HUES64 (cell line): Measurements from ENCODE around the gene FBXO4.

ENCODE experiments used
- H3K27ac ChIP-seq: 2 replicates; pipeline ENCODE4 v1.7.0; 2013; ENCODE audit warnings: low read depth, low read length, inconsistent platforms
- H3K27me3 ChIP-seq: 2 replicates; pipeline ENCODE4 v1.6.1; 2013; ENCODE audit warnings: mild to moderate bottlenecking, low read length; ENCODE audit not compliant: insufficient read depth
- H3K36me3 ChIP-seq: 2 replicates; pipeline ENCODE4 v1.6.1; 2013; ENCODE audit warnings: mild to moderate bottlenecking, low read length; ENCODE audit not compliant: insufficient read depth
- H3K4me1 ChIP-seq: 2 replicates; pipeline ENCODE4 v1.6.1; 2013; ENCODE audit warnings: mild to moderate bottlenecking, low read length, moderate library complexity; ENCODE audit not compliant: insufficient read depth
- H3K4me3 ChIP-seq: 2 replicates; pipeline ENCODE4 v1.5.1; 2013; ENCODE audit warnings: mild to moderate bottlenecking, low read length, moderate library complexity
- H3K9ac ChIP-seq: 2 replicates; pipeline ENCODE4 v1.6.1; 2013; ENCODE audit warnings: mild to moderate bottlenecking, low read depth, low read length
- H3K9me3 ChIP-seq: 2 replicates; pipeline ENCODE4 v1.6.1; 2013; ENCODE audit warnings: low read depth, low read length; ENCODE audit not compliant: insufficient read depth
- WGBS: fragments of 150-250, 120-280 bp; methylation state at CpG from one replicate; pipeline ENCODE4 v1.1.7; 2013; ENCODE audit warnings: missing lambda C conversion rate; 5-methylcytosine and 5-hydroxymethylcytosine counted together

FBXO4 gene

DNA sequence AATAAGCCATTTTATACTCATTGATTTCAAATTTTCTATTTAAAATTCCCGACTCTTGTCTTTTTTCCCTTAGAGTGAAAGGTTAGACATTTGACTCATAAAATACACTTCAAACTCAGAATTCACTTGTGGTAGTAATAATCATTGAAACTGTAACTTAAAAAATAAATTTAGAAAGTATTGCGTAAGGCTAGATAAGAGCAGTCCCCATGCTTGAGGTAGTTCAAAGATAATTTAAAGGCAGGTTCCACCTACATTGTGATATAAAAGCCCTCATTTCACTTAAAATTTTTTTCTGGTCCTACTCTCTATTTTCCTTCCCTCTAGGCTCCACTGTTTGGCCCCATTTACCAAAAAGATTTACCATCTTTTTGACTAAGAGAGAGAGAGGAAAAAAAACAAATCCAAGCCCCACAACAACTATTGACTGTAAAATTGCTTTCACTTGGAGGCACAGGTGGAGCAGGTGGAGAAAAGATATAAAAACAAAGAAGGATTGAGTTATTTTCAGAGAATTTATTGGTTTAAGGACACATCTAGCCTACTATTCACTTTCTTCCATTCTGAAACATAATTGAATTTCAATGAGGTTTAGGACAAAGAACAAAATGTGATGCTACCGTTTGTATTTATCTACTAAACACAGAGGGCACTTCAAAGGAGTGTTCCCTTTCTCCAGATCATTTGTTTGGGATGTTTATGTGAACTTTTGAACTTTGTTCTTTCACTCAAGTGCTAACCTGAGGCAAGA, 61.0 kb downstream of the FBXO4 start:
- no peaks in the 10 kb centered on the region for H3K4me1 ChIP-seq
- no peaks in the 10 kb centered on the region for H3K36me3 ChIP-seq
- no peaks in the 10 kb centered on the region for H3K27me3 ChIP-seq
- no peak overlapping the region for H3K4me3 ChIP-seq
- H3K27ac ChIP-seq: no peak overlapping the region
- no peak overlapping the region for H3K9ac ChIP-seq
- H3K9me3 ChIP-seq: no peaks in the 10 kb centered on the region
- WGBS: 40% methylated on average over 1 of the region's 3 CpGs
